Natural killer cell (primary cell): ENCODE results near the gene TACC3. TPM values are rescaled to one million over a fixed set of nuclear protein-coding genes. Genes with fewer than 3 reads are reported as not detected.

Source experiments
- ATAC-seq, 3 donors: fragments of 150-1000 bp in 2 of 3; fragments of 200-7000 bp in 1 of 3; cut with Tn5 transposase; 1 replicate in 1 of 3; 2 replicates in 2 of 3; pipeline ENCODE4 v1.10.0; 2021; ENCODE audit warnings: mild to moderate bottlenecking in 2 of 3, moderate library complexity in 2 of 3
- DNase-seq, 2 donors: peaks; one replicate each; pipeline versions ENCODE4 v3.0.0 to v3.0.0-alpha.2; 2013 to 2021; ENCODE audit warnings: mixed read lengths in 1 of 2
- H3K27ac ChIP-seq: one replicate; pipeline ENCODE4 v1.5.1; 2013; ENCODE audit warnings: mild to moderate bottlenecking, low read length
- H3K27me3 ChIP-seq: one replicate; pipeline ENCODE4 v1.6.1; 2013; ENCODE audit warnings: low read length; ENCODE audit not compliant: control insufficient read depth, insufficient read depth
- H3K36me3 ChIP-seq: one replicate; pipeline ENCODE4 v1.6.1; 2013; ENCODE audit warnings: low read length; ENCODE audit not compliant: control insufficient read depth, insufficient read depth
- H3K4me1 ChIP-seq: one replicate; pipeline ENCODE4 v1.6.1; 2013; ENCODE audit warnings: low read length; ENCODE audit not compliant: control insufficient read depth, insufficient read depth
- H3K4me3 ChIP-seq: one replicate; pipeline ENCODE4 v1.5.1; 2013; ENCODE audit warnings: low read length
- H3K9me3 ChIP-seq: one replicate; pipeline ENCODE4 v1.6.1; 2013; ENCODE audit warnings: low read length; ENCODE audit not compliant: control insufficient read depth, insufficient read depth
- H3K27ac Mint-ChIP-seq, 2 donors: one replicate each; pipeline ENCODE4 v1.8.0; 2022; ENCODE audit warnings: mild to moderate bottlenecking in 2 of 2, mixed read lengths in 2 of 2, moderate library complexity in 1 of 2
- H3K27me3 Mint-ChIP-seq, 2 donors: one replicate each; pipeline ENCODE4 v1.8.0; 2022; ENCODE audit warnings: low read depth in 2 of 2, mixed read lengths in 2 of 2
- H3K36me3 Mint-ChIP-seq: one replicate; pipeline ENCODE4 v1.8.0; 2022; ENCODE audit warnings: mixed read lengths
- H3K4me1 Mint-ChIP-seq, 2 donors: one replicate each; pipeline ENCODE4 v1.8.0; 2022; ENCODE audit warnings: mixed read lengths in 2 of 2
- H3K4me3 Mint-ChIP-seq: one replicate; pipeline ENCODE4 v1.8.0; 2022; ENCODE audit warnings: mild to moderate bottlenecking, moderate library complexity, mixed read lengths
- H3K9me3 Mint-ChIP-seq, 2 donors: one replicate each; pipeline ENCODE4 v1.8.0; 2022; ENCODE audit warnings: mixed read lengths in 2 of 2
- CTCF ChIP-seq: fragments of 200-600 bp; IDR thresholded peaks from one replicate; pipeline ENCODE4 v1.8.0; 2022; ENCODE audit warnings: antibody characterized with exemption
- WGBS: methylation state at CpG from one replicate; pipeline ENCODE4 v1.1.7; 2013; ENCODE audit warnings: missing lambda C conversion rate; ENCODE audit not compliant: insufficient coverage; 5-methylcytosine and 5-hydroxymethylcytosine counted together
- intact Hi-C: fragments of 100-400 bp; cut with micrococcal nuclease; formaldehyde crosslinking; loops from one replicate; pipeline ENCODE4 v1.14.2; 2022
- total RNA-seq, 4 donors: library from RNA; stranded (reverse); fragments of 120-200 nt in 1 of 4; gene quantifications; one replicate each; pipeline versions ENCODE4 v1.2.3 to v1.2.4, GENCODE V29; 2013 to 2022

Gene TACC3
- total RNA-seq, 3 donors from 2014 or later (not counting 1 experiment from before 2014, with no cell fraction given), result 23.4 to 43.7 (median 32.5) TPM

GRCh38 chr4:1792158-1792831 lies 71.0 kb downstream of the TACC3 start:
- no peaks in the 10 kb centered on the region for H3K9me3 ChIP-seq
- WGBS, result 72% methylated on average over 29 of the region's 29 CpGs
- Mint-ChIP-seq H3K27ac (no peak overlapping the region), H3K4me3 (peak overlapping the region; percentile 42), H3K27me3 (peaks cover 8 to 13% of the 10 kb centered on the region in 2 donors), H3K36me3 (no peaks in the 10 kb centered on the region), H3K9me3 (no peaks in the 10 kb centered on the region), H3K4me1 (no peaks in the 10 kb centered on the region)
- intact Hi-C loops, result no loop called here
- ATAC-seq, result no peak
- DNase-seq, result no peak
- no peak overlapping the region for H3K4me3 ChIP-seq
- no peak for TF ChIP-seq CTCF
- no peaks in the 10 kb centered on the region for H3K36me3 ChIP-seq
- H3K27ac ChIP-seq, result no peak overlapping the region
- H3K4me1 ChIP-seq, result peaks cover 15% of the 10 kb centered on the region
- H3K27me3 ChIP-seq, result peaks cover 24% of the 10 kb centered on the region

- H3K9me3 ChIP-seq, result no peaks in the 10 kb centered on the region
- ATAC-seq, result peak in 2 of 3 donors; percentile 78 to 79
- Mint-ChIP-seq H3K27me3 (peaks cover 8 to 13% of the 10 kb centered on the region in 2 donors), H3K9me3 (no peaks in the 10 kb centered on the region), H3K4me1 (no peaks in the 10 kb centered on the region), H3K36me3 (no peaks in the 10 kb centered on the region), H3K27ac (no peak within 1 kb of the TSS), H3K4me3 (peak within 1 kb of the TSS; percentile 42)
- WGBS, result 2% methylated on average over 95 of the region's 95 CpGs
- TF ChIP-seq CTCF, result no peak
- DNase-seq, result peak in 1 of 2 donors; percentile 67
- no peaks in the 10 kb centered on the region for H3K36me3 ChIP-seq
- H3K27me3 ChIP-seq, result peaks cover 24% of the 10 kb centered on the region
- intact Hi-C loops, result no loop called here
- no peak within 1 kb of the TSS for H3K27ac ChIP-seq
- H3K4me1 ChIP-seq, result peaks cover 15% of the 10 kb centered on the region
- H3K4me3 ChIP-seq, result no peak within 1 kb of the TSS
These were observed 71.6 kb downstream of the TACC3 start, which contains the start of gene FGFR3 for GRCh38 chr4:1792832-1793495. Gene FGFR3, plus strand, starts transcription at chr4:1793293. Its CDS starts 642 bp downstream, at chr4:1793935.

DNA sequence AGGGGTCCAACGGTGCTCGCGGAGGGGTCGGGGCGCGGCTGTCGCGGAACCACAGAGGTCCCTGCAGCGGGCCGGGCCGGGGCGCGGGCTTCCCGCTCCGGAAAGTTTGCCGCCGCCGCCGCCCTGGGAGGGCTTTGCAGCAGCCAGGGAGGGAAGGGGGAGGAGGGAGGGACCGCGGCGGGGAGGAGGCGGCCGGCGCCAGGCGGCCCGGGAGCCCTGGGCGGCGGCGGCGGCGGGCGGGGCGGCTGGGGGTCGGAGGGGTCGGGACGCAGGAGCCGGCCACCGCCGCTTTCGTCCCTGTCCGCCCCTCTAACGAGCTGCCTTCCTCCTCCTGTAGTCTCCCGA lies 72.1 kb downstream of the TACC3 start:
- WGBS, result under 1% methylated on average over 41 of the region's 44 CpGs
- Histone ChIP-seq H3K4me1 (peaks cover 15% of the 10 kb centered on the region), H3K27me3 (peaks cover 24% of the 10 kb centered on the region), H3K4me3 (no peak overlapping the region), H3K36me3 (no peaks in the 10 kb centered on the region), H3K27ac (no peak overlapping the region), H3K9me3 (no peaks in the 10 kb centered on the region)
- Mint-ChIP-seq H3K4me1 (no peaks in the 10 kb centered on the region), H3K27ac (no peak overlapping the region), H3K4me3 (no peak overlapping the region), H3K9me3 (no peaks in the 10 kb centered on the region), H3K36me3 (no peaks in the 10 kb centered on the region), H3K27me3 (peaks cover 8 to 13% of the 10 kb centered on the region in 2 donors)
- TF ChIP-seq CTCF, result no peak
- ATAC-seq (peak in 2 of 3 donors; percentile 32 to 39), DNase-seq (peak in 1 of 2 donors; percentile 56)
- intact Hi-C loops, result no loop called here
